ENCODE results near the gene SLC34A1.

DNA sequence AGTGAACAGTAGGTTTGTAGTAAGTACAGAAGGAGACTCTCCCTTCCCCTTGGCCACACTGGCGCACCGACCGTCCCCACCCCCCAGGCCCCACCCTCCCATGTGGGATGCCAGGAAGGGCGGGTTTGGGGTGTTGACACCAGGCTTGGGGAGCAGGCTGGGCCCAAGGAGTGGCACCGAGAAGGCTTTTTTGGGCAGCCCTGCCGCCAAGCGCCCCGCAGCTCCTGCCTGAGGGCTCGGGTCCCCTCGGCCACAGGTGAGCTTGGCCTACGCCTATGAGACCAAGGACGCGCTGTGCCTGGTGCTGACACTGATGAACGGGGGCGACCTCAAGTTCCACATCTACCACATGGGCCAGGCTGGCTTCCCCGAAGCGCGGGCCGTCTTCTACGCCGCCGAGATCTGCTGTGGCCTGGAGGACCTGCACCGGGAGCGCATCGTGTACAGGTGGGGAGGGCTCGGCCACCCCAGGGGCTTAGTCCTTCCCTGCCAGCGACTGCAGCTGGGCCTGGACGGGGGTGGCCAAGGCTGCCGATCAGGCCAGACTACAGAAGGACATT is 49.5 kb downstream of the SLC34A1 start:
- TF ChIP-seq, protein P1, sequence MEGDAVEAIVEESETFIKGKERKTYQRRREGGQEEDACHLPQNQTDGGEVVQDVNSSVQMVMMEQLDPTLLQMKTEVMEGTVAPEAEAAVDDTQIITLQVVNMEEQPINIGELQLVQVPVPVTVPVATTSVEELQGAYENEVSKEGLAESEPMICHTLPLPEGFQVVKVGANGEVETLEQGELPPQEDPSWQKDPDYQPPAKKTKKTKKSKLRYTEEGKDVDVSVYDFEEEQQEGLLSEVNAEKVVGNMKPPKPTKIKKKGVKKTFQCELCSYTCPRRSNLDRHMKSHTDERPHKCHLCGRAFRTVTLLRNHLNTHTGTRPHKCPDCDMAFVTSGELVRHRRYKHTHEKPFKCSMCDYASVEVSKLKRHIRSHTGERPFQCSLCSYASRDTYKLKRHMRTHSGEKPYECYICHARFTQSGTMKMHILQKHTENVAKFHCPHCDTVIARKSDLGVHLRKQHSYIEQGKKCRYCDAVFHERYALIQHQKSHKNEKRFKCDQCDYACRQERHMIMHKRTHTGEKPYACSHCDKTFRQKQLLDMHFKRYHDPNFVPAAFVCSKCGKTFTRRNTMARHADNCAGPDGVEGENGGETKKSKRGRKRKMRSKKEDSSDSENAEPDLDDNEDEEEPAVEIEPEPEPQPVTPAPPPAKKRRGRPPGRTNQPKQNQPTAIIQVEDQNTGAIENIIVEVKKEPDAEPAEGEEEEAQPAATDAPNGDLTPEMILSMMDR (IDR thresholded peaks at IDR 0.05): no peak
- TF ChIP-seq POLR2A (IDR thresholded peaks at IDR 0.05): no peak

All from upper lobe of left lung (tissue), 4 donors.